ACHN (cell line): Measurements from ENCODE around the gene PCSK6.

Experiments
- DNase-seq: peaks from one replicate; pipeline ENCODE4 v3.0.0-alpha.2; 2015
- in situ Hi-C: cut with HindIII; loops from 2 replicates; pipeline ENCODE4 v1.10.0; 2017; ENCODE audit warnings: low sequenced_read_pairs, low pct_ligation_motif_present, low pct_unique_long_range_greater_than_20kb

PCSK6 gene

GRCh38 chr15:101399431-101399830 is 90.1 kb downstream of the PCSK6 start:
- DNase-seq: no peak
- in situ Hi-C loops: no loop called here

- DNase-seq: no peak
These were observed 91.3 kb downstream of the PCSK6 start for GRCh38 chr15:101398247-101398646.

GRCh38 chr15:101397521-101398003 is 91.9 kb downstream of the PCSK6 start:
- DNase-seq: no peak
- in situ Hi-C loops: no loop called here

More at GRCh38 chr15:101398247-101398646, 91.3 kb downstream of the PCSK6 start:
- in situ Hi-C loops: no loop called here

GRCh38 chr15:101396484-101397261 is 92.8 kb downstream of the PCSK6 start:
- in situ Hi-C loops: no loop called here
- DNase-seq: no peak

GRCh38 chr15:101394654-101395053 is 94.9 kb downstream of the PCSK6 start:
- in situ Hi-C loops: no loop called here
- DNase-seq: no peak

GRCh38 chr15:101394056-101394630 is 95.4 kb downstream of the PCSK6 start:
- in situ Hi-C loops: no loop called here
- no peak for DNase-seq

- DNase-seq: no peak
- in situ Hi-C loops: no loop called here
These were observed 96.3 kb downstream of the PCSK6 start for GRCh38 chr15:101393172-101393571.

GRCh38 chr15:101391981-101392640 is 97.4 kb downstream of the PCSK6 start:
- no peak for DNase-seq
- in situ Hi-C loops: no loop called here

- DNase-seq: no peak
- in situ Hi-C loops: no loop called here
These were observed 98.1 kb downstream of the PCSK6 start for GRCh38 chr15:101391431-101391830.

GRCh38 chr15:101390462-101390861 is 99.0 kb downstream of the PCSK6 start:
- no peak for DNase-seq
- in situ Hi-C loops: no loop called here

GRCh38 chr15:101390060-101390459 is 99.4 kb downstream of the PCSK6 start:
- in situ Hi-C loops: no loop called here

GRCh38 chr15:101389362-101389761 is 100.1 kb downstream of the PCSK6 start:
- in situ Hi-C loops: no loop called here
- DNase-seq: no peak

More at GRCh38 chr15:101390060-101390459, 99.4 kb downstream of the PCSK6 start:
- no peak for DNase-seq

GRCh38 chr15:101388046-101388445 is 101.5 kb downstream of the PCSK6 start:
- DNase-seq: no peak
- in situ Hi-C loops: no loop called here

- no peak for DNase-seq
- in situ Hi-C loops: no loop called here
These were observed 101.9 kb downstream of the PCSK6 start for GRCh38 chr15:101387574-101387973.

- in situ Hi-C loops: no loop called here
- DNase-seq: no peak
These were observed 102.5 kb downstream of the PCSK6 start for GRCh38 chr15:101386967-101387366.

- no peak for DNase-seq
- in situ Hi-C loops: no loop called here
These were observed 103.5 kb downstream of the PCSK6 start for GRCh38 chr15:101386006-101386405.

GRCh38 chr15:101384276-101384675 is 105.2 kb downstream of the PCSK6 start:
- DNase-seq: no peak
- in situ Hi-C loops: no loop called here

- DNase-seq: no peak
- in situ Hi-C loops: no loop called here
These were observed 107.0 kb downstream of the PCSK6 start for GRCh38 chr15:101382544-101382943.

GRCh38 chr15:101381671-101382212 is 107.8 kb downstream of the PCSK6 start:
- in situ Hi-C loops: no loop called here
- no peak for DNase-seq
